CD4-positive, alpha-beta T cell (primary cell): ENCODE data around the gene KIF21B. TPM values are rescaled to one million over a fixed set of nuclear protein-coding genes. Genes with fewer than 3 reads are reported as not detected.

Experiments used
- ATAC-seq: fragments of 200-7000 bp; cut with Tn5 transposase; one replicate; pipeline ENCODE4 v1.10.0; 2022; ENCODE audit warnings: mild to moderate bottlenecking; ENCODE audit not compliant: poor library complexity
- CTCF ChIA-PET: fragments of 350-600 bp; sonication (Branson Sonifier 250); formaldehyde crosslinking; loops from one replicate; lab custom pipeline; 2021; ENCODE audit warnings: antibody characterized with exemption, inconsistent platforms; lab: Charles Lee
- POLR2A ChIA-PET: fragments of 350-600 bp; sonication (Branson Sonifier 250); formaldehyde crosslinking; loops from one replicate; lab custom pipeline; 2021; ENCODE audit warnings: antibody characterized with exemption, inconsistent platforms; lab: Charles Lee
- DNase-seq, 14 experiments: peaks; one replicate each; pipeline ENCODE4 v3.0.0-alpha.2; 2013 to 2020; ENCODE audit warnings: mixed read lengths in 2 of 14
- H3K27ac ChIP-seq, 2 donors: one replicate each; pipeline versions ENCODE4 v1.5.1 to v1.7.0; 2013; ENCODE audit warnings: low read length in 2 of 2, low read depth in 1 of 2, mild to moderate bottlenecking in 1 of 2
- H3K27me3 ChIP-seq, 2 experiments: 1 replicate in 1 of 2; 2 replicates in 1 of 2; pipeline versions ENCODE4 v1.6.1 to v1.7.0; 2013; ENCODE audit warnings: low read length in 2 of 2, control low read depth in 1 of 2, mild to moderate bottlenecking in 1 of 2, moderate library complexity in 1 of 2; ENCODE audit not compliant: insufficient read depth in 2 of 2, control insufficient read depth in 1 of 2
- H3K36me3 ChIP-seq: one replicate; pipeline ENCODE4 v1.6.1; 2013; ENCODE audit warnings: low read length, control low read depth; ENCODE audit not compliant: insufficient read depth
- H3K4me1 ChIP-seq: one replicate; pipeline ENCODE4 v1.6.1; 2013; ENCODE audit warnings: low read length, control low read depth; ENCODE audit not compliant: insufficient read depth
- H3K4me3 ChIP-seq: one replicate; pipeline ENCODE4 v1.5.1; 2013; ENCODE audit warnings: mild to moderate bottlenecking, low read length, moderate library complexity
- H3K9me3 ChIP-seq, 2 experiments: 1 replicate in 1 of 2; 2 replicates in 1 of 2; pipeline versions ENCODE4 v1.6.1 to v1.7.0; 2013; ENCODE audit warnings: low read length in 2 of 2, mild to moderate bottlenecking in 2 of 2, control low read depth in 1 of 2, moderate library complexity in 1 of 2; ENCODE audit not compliant: control insufficient read depth in 1 of 2, insufficient read depth in 1 of 2
- H3K27ac Mint-ChIP-seq: one replicate; pipeline ENCODE4 v1.8.0; 2020; ENCODE audit warnings: mixed read lengths
- H3K27me3 Mint-ChIP-seq: one replicate; pipeline ENCODE4 v1.8.0; 2021; ENCODE audit warnings: mixed read lengths
- H3K36me3 Mint-ChIP-seq: one replicate; pipeline ENCODE4 v1.8.0; 2021; ENCODE audit warnings: low read depth, mixed read lengths
- H3K4me1 Mint-ChIP-seq: one replicate; pipeline ENCODE4 v1.8.0; 2021; ENCODE audit warnings: low read depth, mixed read lengths
- H3K4me3 Mint-ChIP-seq: one replicate; pipeline ENCODE4 v1.8.0; 2020; ENCODE audit warnings: mild to moderate bottlenecking, mixed read lengths
- H3K9me3 Mint-ChIP-seq: one replicate; pipeline ENCODE4 v1.8.0; 2020; ENCODE audit warnings: mixed read lengths
- intact Hi-C, 2 experiments: fragments of 100-400 bp; cut with DNase I in 1 of 2; cut with micrococcal nuclease in 1 of 2; formaldehyde crosslinking; loops; one replicate each; pipeline versions ENCODE4 v1.15.1 to v1.9.0; 2023 to 2025; cut with DNase I, micrococcal nuclease
- total RNA-seq, 174 experiments: library from RNA in 2 of 174; stranded (reverse) in 2 of 174; gene quantifications; one replicate each; pipeline ENCODE4 v1.2.3 and lab custom pipeline; 2021 to 2026
- TF ChIP-seq, protein P1 (sequence below): fragments of 200-600 bp; IDR thresholded peaks from one replicate; pipeline ENCODE4 v1.8.0; 2022; ENCODE audit warnings: antibody characterized with exemption, mild to moderate bottlenecking

KIF21B gene
- total RNA-seq, 2 experiments from 2014 or later, result 64.5 to 65.4 TPM

DNA sequence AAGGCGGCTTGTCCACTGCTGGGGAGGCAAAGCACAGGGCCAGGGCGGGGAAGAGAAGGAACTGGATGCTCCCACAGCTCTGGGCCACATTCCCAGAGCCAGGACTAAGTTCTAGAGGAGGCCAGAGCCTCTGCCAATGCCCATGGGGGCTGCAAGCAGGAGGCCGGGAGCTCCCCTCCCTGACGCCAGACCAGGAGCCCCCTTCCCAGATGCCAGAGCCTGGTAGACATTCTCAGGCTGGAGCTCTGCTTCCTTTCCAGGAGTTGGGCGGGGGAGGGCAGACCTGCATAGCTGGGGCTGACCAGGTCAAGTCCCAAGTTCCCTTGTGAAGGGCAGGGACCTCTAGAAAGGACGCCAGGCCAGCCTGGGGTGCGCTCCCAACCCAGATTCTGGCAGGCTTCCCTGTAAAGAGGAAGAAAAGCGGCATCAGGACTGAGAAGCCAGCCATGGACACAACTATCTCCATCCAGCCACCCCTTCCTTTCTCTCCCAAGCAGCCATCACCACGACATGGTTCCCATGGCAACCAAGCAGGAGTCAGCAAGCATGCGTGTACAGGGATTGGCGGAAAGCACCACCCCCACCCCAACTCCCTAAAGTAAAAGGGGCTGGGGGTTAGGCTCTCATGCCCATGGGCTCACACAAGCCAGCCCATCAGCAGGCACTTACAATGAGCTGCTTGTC lies 13.4 kb downstream of the KIF21B start:
- ATAC-seq (no peak), DNase-seq (no peak)
- ChIA-PET POLR2A (no interaction called here), CTCF (no interaction called here)
- Mint-ChIP-seq H3K9me3 (no peaks in the 10 kb centered on the region), H3K4me1 (peaks cover 55% of the 10 kb centered on the region), H3K27ac (peak overlapping the region; percentile 31), H3K4me3 (no peak overlapping the region), H3K36me3 (peaks cover 28% of the 10 kb centered on the region), H3K27me3 (no peaks in the 10 kb centered on the region)
- no peak overlapping the region for H3K27ac ChIP-seq
- H3K9me3 ChIP-seq, result no peaks in the 10 kb centered on the region
- intact Hi-C loops, result no loop called here
- no peaks in the 10 kb centered on the region for H3K27me3 ChIP-seq
- TF ChIP-seq, protein P1, sequence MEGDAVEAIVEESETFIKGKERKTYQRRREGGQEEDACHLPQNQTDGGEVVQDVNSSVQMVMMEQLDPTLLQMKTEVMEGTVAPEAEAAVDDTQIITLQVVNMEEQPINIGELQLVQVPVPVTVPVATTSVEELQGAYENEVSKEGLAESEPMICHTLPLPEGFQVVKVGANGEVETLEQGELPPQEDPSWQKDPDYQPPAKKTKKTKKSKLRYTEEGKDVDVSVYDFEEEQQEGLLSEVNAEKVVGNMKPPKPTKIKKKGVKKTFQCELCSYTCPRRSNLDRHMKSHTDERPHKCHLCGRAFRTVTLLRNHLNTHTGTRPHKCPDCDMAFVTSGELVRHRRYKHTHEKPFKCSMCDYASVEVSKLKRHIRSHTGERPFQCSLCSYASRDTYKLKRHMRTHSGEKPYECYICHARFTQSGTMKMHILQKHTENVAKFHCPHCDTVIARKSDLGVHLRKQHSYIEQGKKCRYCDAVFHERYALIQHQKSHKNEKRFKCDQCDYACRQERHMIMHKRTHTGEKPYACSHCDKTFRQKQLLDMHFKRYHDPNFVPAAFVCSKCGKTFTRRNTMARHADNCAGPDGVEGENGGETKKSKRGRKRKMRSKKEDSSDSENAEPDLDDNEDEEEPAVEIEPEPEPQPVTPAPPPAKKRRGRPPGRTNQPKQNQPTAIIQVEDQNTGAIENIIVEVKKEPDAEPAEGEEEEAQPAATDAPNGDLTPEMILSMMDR, result no peak
- H3K4me3 ChIP-seq, result no peak overlapping the region
- peaks cover 43% of the 10 kb centered on the region for H3K36me3 ChIP-seq
- peaks cover 77% of the 10 kb centered on the region for H3K4me1 ChIP-seq

DNA sequence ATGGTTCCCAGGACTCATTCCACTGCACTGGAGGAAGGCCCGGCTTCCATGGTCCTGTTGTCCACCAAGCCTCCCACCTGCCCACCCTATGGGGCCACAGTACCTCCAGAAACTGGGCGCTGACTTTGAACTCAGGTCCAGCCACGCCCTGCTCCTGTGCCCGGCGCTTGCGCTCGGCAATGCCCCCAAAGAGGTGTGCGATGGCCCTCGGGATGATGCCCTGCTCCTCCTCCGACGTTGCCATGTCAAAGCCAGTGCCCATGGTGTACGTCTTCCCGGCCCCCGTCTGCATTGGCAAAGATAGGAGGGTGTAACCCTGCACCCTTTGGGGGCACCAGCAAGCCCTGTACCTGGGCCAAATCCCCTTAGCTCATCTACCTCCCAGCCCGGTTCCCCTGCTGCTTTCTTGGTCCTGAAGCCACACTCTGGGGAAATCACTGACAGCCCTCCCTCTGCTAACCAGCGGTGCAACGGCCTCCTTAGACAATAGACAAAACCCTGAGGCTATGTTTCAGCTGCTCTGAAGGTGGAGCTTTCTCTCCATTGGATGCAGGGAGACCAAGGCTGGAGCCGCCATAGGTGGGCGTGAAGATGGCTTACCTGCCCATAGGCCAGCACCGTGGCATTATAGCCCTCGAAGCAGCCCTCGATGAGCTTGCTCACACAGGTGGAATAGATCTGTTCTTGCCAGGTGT lies 14.7 kb downstream of the KIF21B start:
- Mint-ChIP-seq H3K36me3 (peaks cover 28% of the 10 kb centered on the region), H3K27ac (no peak overlapping the region), H3K4me3 (no peak overlapping the region), H3K4me1 (peaks cover 46% of the 10 kb centered on the region), H3K27me3 (no peaks in the 10 kb centered on the region), H3K9me3 (no peaks in the 10 kb centered on the region)
- no peak overlapping the region for H3K27ac ChIP-seq
- no peaks in the 10 kb centered on the region for H3K9me3 ChIP-seq
- POLR2A ChIA-PET, result interaction anchor here (0.6 kb wide), 1 partner anchor 14 kb away, joined by 3 read pairs; no protein-coding TSS in a partner anchor
- CTCF ChIA-PET, result interaction anchor here (0.5 kb wide), 1 partner anchor 19 kb away, joined by 4 read pairs; no protein-coding TSS in a partner anchor
- DNase-seq (no peak), ATAC-seq (no peak)
- no peaks in the 10 kb centered on the region for H3K27me3 ChIP-seq
- peaks cover 64% of the 10 kb centered on the region for H3K4me1 ChIP-seq
- H3K4me3 ChIP-seq, result no peak overlapping the region
- intact Hi-C loops, result no loop called here
- peaks cover 56% of the 10 kb centered on the region for H3K36me3 ChIP-seq
- TF ChIP-seq, protein P1, result no peak

DNA sequence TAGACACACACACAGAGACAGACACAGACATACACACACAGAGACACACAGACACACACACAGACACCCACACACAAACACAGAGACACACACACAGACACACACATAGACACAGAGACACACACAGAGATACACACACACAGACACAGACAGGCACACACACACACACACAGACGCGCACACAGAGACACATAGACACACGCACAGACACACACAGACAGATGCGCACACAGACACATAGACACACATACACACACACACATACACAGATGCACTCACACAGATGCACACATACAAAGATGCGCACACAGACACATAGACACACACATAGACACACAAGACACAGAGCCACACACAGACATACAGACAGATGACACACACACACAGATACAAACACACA lies 16.0 kb downstream of the KIF21B start:
- H3K27ac Mint-ChIP-seq, result no peak overlapping the region
- TF ChIP-seq, protein P1, result no peak
- Histone ChIP-seq H3K27ac (no peak overlapping the region), H3K9me3 (no peaks in the 10 kb centered on the region), H3K4me3 (no peak overlapping the region), H3K27me3 (no peaks in the 10 kb centered on the region), H3K36me3 (peaks cover 69% of the 10 kb centered on the region), H3K4me1 (peaks cover 51% of the 10 kb centered on the region)
- H3K36me3 Mint-ChIP-seq, result peaks cover 22% of the 10 kb centered on the region
- ChIA-PET POLR2A (no interaction called here), CTCF (no interaction called here)
- H3K9me3 Mint-ChIP-seq, result no peaks in the 10 kb centered on the region
- DNase-seq (no peak), ATAC-seq (no peak)
- H3K4me1 Mint-ChIP-seq, result peaks cover 33% of the 10 kb centered on the region
- H3K4me3 Mint-ChIP-seq, result no peak overlapping the region
- intact Hi-C loops, result no loop called here
- H3K27me3 Mint-ChIP-seq, result no peaks in the 10 kb centered on the region
